HG03520 (cell line): ENCODE results near the gene AUTS2.
"Not testable (repeated sequence)": the region's sequence is repeated elsewhere in the genome, so short reads cannot be mapped to it uniquely, and the experiment has no call there.

ENCODE experiments used
- ATAC-seq: cut with Tn5 transposase; IDR thresholded peaks from one replicate; pipeline ENCODE4 v1.9.1; 2021; ENCODE audit warnings: mild to moderate bottlenecking, moderate library complexity; ENCODE audit not compliant: unreplicated experiment

AUTS2 gene

DNA sequence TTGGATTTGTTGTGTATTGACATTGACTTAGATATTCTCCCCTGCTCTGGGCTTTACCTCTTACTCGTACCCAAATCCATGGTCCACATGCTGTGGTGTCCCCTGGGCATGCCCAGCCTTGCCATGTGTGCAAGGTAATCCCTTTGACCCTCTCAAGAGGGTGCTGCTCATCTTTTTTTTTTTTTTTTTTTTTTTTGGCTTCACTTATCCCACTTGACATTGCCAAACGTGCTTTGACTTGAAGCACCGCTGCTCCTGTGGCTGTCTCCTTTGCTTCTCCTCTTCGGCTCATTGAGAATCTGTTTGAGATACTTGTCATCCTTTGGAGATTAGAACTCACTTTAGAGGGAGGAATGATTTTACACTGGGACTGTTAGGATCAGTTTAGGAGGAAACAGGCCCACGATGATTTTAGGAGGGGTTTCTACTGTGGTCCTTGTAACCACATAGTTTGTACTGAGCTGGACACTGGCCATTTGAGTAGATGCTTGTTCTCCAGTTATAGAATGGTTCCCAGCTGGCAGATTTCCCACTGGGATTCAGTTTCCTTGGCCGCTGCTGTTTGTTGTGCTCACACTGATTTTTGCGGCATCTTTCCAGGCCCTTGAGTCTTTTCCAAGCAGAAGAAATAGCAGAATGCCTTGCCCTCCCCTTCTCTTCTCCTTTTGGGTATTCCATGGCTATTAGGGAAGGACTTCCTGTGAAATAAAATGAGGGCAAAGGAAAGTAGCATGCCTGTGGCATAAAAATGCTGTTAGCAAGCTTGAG is 184.8 kb downstream of the AUTS2 start:
- ATAC-seq = no peak

DNA sequence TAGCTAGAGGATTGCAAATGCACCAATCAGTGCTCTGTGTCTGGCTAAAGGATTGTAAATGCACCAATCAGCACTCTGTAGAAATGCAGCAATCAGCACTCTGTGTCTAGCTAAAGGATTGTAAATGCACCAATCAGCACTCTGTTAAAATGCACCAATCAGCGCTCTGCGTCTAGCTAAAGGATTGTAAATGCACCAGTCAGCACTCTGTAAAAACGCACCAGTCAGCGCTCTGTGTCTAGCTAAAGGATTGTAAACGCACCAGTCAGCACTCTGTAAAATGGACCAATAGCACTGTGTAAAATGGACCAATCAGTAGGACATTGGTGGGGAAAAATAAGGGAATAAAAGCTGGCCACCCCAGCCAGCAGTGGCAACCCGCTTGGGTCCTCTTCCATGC is 187.9 kb downstream of the AUTS2 start:
- ATAC-seq = not testable (repeated sequence)

DNA sequence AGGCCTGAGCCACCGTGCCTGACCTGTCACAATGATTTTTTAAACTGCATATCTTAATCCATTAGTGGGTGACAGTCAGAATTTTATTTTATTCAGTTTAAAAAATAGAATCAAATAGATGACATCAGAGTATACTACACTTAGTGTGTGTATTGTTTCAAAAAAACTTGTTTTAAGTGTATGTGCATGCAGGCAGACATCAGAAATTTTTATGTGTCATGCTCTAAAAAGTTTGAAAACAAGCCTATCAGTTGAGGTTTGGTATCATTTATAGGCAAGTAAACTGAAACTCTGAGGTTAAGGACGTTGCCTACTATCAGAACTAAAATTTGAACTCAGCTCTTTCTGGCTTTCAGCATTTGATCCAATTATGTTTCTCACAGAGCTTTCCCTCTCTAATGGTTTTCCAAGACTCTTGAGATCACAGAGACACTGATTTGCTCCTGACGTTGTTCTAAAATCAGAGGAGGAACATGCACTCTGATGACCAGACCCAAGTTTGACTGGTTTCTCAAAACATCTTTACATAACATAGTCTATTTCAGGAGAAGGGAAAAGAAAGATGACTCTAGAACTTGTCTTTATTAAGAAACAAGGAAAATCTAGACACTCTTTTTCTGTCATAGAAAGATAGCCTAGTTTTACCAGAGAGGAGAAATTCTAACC is 188.6 kb downstream of the AUTS2 start:
- ATAC-seq = no peak

DNA sequence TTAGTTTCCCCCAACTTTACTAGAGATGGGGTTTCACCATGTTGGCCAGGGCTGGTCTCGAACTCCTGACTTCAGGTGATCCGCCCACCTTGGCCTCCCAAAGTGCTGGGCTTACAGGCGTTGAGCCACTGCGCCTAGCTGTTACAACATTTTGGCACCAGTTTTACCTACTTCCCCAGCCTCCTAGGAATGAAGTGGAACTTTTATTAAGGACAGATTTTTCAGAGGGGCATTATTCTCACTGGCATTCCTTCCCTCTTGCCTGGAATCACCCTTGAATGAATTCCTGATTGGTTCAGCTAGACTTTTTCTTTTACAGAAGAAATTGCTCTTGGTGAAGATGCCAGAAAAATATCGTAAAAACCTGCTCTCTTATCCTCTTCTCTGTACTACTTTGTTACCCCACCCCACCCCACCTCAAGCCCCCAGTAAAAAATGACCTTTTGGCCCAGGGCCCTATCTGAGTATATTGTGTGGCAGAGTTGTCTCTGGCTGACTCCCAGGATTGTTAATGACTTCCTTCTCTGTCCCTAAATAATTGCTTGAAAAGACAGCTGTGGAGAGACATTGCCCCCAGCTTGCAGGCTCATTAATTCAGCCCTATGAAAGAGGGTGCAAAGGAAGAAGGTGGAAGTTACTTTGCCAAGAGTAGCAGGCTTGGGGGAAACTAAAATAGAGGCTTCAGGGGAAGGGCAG is 189.6 kb downstream of the AUTS2 start:
- no peak for ATAC-seq

DNA sequence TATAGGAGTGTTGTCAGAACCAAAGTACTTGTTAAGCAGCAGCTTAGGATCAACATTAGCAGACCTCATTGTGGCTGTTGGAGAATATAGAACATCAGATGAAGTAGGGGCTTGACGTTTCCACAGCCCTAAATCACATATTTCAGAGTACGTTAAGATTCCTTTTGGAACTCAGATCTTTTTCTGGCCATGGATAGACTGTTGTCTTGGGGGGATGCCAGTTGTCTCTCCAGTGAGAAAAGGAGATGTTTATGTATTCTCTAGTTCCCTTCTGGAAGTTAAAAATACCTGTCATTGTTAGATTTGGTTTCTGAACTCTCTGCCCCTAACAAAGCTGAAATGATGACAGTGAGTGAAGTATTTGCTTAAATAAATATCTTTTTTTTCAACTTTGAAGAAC is 191.3 kb downstream of the AUTS2 start:
- ATAC-seq = no peak

DNA sequence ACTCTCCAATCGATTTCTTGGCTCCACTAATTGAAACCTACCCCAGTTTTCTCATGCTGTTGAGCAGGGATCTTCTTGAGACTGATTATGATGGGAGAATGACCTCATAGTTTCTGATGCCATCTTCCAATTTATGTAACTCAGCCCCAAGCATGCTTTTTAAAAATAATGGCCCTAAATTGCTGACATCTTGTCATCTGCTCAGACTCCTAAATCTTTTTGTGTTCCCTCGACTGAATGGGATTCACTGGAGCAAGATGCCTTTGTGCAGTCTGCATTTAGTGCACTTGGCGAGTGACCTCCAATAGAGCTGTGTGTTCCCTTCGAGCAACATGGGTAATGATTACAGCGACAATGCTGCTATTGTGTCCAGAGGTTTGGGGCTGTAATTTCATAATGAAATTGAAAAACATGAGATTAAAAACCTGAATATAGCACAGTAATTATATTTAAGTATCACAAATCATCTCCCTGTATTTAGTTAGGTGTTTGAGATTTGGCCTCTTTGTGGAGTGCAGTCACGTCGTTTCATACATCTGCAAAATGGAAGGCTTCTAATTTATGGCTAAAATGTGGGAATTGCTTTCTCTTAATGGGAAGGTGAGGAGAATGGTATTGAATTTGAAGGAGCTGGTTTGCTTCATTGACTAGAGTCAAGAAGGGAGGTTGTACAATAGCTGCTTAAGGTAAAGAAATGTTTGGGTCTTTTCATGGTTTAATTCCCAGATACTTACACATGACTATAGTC is 192.9 kb downstream of the AUTS2 start:
- ATAC-seq = no peak

DNA sequence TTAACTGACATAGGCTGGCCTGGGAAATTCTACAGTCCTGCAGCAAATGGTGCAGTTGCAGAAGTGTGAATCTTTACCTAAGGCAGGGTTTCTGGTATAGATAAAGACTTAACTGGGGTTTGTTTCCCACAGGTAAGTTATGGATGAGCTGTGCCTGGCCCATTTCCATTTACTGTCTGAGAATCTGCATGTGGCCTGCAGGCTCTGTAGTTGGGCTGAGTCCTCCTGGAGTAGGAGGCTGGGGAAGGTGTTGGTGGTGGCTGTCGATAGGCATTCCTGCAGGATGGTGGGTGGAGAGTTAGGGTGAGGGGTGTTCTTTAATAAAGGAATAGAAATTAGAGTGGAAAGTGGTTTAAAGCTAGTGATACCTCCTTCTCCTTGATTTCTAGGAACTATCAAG is 193.5 kb downstream of the AUTS2 start:
- no peak for ATAC-seq

DNA sequence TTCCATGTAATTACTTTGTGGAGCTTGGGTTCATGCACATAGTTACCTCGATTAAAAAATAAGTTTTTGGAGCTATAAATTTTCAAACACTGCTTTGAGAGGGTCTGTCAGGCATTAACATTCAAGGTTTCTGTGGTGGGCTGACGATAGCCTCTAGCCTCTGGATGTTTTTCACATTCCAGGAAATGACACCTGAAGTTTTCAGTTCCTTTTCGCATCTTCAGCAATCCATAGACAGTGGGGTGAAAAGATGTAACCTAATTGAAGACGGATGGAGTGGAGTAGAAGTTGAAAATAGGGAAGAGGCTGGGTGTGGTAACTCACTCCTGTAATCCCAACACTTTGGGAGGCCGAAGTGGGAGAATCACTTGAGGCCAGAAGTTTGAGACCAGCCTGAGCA is 197.7 kb downstream of the AUTS2 start:
- no peak for ATAC-seq

DNA sequence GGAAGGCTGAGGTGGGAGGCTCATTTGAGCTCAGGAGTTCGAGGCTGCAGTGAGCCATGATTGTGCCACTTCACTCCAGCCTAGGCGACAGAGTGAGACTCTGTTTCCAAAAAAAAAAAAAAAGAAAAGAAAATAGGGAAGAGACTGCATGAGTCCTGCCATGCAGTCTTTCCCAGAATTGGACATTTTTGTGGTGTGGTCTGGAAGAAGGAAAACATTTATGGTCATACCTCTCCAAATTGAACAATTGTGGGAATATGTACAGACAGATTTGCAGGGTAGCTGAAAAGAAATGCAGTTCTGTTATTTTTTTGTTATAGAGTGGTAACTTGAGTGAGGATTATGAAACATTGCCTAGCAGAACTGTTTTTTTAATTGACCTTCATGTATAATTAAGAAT is 198.1 kb downstream of the AUTS2 start:
- ATAC-seq = no peak

DNA sequence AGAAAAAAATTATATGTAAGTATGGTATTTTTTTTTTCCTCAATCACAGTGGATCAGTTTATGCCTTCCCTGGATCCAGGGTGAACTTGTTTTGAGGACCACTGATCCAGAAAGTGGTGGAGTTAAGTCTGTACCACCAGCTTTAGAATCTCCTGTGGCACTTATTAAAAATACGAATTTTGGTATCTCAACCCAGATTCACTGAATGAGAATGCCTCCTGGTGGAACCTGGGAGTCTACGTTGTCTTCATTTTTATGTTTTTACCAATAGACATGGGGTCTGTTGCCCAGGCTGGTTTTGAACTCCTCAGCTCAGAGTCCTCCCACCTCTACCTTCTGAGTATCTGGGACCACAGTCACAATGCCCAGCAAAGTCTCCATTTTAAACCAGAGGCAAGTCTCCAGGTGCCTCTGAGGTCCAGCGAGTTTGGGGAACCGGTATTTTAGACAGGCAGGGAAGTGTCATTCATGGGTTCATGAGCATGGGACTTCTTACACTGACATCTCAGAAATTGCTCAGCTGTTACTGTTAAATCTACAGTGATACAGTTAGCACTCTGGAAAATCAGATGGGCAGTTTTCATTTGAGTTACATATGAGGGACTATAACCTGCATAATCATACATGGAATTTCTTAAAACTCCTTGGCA is 200.9 kb downstream of the AUTS2 start:
- ATAC-seq = no peak

DNA sequence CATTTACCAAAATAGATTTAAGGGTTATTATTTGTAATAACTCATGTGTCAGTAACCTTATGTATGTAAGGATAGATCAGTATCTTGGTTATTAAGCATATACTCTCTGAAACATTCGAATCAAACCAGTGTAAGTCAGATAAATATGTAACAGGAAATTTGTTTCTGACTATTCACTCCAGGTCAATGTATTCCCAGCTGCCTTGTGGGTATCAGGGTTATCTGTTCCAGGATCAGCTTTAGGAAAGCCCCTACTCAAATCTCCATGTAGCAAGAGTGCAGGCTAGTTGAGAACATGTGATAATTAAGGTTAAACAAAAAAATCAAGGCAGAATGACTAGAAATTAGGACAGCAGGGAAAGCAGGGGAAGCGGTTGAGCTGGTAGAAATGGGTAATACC is 201.7 kb downstream of the AUTS2 start:
- no peak for ATAC-seq

DNA sequence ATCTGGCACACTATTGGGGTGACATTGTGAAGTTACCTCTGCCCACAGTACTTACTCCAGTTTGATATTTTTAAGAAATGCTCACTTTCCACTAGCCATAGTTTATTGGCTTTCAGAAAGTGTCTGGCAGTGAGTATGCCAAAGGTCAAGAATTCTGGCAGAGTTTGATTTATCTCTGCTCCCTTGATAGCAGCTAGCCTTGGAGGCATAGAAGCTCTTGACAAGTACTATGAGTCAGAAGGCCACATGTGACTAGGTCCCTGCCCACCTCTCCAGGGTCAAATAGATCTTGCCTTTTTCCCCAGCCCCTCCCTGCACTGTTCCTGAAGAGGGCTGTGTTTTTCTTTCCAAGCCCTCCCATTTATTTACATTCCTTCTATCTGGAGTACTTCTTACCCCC is 202.2 kb downstream of the AUTS2 start:
- ATAC-seq = no peak

DNA sequence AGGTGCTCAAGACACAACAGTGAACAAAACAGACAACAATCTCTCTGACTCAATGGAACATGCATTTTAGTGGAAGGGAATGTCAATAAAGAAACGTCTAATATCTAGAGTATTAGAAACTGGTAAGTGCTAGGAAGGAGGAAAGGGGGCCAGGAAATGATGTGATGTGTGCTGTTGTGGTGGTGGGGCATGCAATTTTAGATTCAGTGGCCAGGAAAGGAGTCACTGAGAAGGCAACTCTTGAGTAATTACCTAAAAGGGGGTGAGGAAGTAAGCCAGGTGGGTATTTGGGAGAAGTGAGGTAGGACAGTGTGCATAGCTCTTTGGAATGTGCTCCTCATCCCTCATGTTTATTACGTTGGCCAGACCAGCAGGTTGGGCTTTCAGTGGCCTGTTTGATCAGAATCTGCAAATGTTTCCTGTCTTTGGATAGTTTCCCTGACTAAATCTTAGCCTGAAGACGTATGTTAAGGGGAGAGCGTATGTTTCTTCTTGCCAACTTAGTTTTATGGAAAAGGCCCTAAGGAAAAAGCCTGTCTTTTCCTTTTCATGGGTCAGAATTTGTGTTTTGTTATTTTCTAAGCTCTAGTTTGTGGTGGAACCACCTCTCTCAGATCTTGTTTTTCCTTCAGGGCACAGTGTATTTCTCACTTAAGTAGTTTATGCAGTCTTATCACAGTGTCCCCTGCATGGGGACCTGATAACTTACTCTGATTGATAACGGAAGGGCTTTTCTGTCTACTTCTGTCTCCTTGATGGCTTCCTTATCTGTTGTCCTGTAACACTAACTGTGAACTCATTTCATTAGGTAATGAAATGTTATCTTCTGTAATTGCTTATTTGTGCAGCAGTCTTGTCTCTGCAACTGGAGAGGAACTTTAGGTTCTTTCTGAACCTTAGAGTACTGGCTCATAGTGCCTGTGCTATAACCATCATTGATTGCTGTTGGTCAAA is 203.7 kb downstream of the AUTS2 start:
- no peak for ATAC-seq

DNA sequence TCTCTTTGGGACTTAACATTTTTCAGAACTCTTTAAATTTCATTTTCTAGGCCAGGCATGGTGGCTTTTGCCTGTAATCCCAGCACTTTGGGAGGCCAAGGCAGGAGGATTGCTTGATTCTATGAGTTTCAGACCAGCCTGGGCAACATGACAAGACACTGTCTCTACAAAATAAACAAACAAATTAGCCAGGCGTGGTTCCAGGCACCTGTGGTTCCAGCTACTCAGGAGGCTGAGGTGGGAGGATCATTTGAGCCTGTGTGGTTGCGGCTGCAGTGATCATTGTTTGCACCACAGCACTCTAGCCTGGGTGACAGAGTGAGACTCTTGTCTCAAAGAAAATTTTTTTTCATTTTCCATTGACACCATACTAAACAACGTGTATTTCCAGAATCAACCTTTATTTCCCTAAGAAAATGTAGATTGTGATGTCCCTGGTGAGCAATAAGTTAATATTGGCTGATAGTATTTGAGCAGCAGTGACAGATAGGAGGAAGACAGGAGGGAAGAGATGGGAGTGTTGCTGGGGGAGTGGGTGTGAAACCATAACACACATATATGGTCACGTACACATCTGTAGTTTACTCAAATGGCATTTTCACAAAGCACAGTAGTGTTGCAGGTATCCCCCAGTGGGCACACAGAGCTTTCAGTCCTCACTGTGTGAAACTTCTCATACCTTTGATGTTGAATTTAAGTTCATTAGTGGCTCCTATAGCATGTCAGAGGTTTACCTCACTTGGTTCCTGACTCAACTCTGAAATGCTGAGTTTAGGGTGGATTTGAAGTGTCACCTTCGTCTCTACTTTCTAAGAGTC is 205.6 kb downstream of the AUTS2 start:
- peak; percentile 89 for ATAC-seq

DNA sequence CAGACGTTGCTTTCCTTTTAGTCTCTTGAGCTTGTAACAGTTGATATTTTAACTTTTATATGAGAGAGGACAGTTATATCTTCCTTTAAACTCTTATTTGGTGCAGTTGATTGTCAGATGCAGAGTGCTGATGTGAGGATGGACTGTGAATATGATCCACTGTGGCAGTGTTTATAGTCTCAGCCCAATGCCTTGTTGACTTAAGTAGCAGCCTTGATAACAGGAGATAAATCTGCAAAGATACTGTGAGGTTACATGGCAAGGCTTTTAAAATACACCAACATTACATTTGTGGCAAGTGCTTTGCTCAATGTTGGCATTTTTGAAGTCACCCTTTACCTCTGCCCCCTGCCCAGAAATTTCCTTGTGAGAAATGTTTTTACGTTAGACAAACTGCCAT is 206.7 kb downstream of the AUTS2 start:
- ATAC-seq = no peak

DNA sequence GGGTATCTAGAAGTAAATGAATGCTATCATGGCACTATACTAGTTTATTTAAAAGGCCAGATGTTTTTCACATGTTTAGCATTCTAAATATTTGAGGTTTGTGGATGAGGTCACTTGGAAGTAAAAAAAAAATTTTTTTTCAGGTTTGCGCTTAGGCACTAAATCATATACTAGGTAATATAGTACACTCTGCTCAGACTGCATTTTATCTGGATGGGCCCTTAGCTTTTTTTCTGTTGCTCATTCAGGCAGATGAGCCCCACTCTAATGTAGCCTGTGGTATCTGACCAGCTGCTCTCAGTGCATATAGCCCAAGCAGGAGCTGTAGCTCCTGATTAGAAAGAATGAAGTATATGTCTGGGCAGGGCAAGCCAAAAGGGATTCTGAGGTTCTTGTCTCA is 210.1 kb downstream of the AUTS2 start:
- no peak for ATAC-seq

DNA sequence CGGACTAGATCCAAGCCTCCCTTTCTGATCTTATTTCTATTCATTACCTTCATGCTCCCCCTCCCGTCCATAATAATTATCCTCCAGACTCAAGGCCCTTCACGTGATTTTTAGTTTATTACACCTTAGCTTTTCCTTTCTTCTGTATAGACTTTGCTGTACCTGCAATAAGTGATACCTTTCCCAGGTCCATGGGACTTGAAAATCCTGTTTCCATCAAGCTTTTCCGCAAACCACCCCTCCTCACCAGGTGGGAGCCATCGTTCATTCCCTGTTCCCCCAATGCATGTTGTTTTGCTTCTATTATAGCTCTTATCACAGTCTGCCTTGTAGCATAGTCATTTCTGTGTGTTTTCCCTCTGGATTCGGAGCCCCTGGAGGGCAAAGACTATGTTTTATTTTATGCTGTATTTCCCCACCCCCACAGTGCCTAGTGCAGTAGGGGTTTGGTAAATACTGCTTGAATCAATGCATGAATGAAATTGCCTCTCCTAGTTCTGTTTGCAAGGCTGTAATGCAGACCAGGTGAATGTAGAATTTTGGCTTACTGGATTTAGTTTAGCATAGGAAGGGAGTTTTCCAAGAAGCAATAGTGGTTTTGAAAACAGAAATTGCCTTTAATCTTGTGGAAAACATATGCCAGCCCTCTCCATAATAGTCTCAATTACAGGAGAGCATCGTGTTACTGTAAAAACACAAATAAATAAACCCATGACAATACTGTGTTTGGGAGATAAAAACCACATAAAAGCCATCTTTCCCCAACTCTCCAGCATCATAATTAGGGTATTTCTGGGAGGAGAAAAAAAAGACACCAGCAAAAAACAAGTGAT is 213.4 kb downstream of the AUTS2 start:
- no peak for ATAC-seq

DNA sequence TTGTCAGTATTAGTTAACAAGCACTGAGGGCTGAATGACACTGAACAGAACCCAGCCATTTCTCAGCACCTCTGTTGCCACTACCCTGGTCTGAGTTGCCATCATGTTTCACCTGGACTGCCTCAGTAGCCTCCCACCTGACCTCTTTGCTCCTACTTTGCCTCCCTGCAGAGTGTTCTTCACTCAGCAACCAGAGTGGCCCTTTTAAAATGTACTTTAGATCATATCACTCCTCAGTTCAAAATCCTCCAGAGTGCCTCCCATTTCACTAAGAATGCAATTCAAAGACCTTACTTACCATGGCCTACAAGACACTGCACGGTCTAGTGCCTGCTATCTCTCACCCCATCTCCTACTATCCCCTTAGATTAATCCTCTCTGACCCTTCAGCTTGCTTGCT is 214.5 kb downstream of the AUTS2 start:
- no peak for ATAC-seq
